Measurements from ENCODE around the gene ANKRD13A. TPM values are rescaled to one million over a fixed set of nuclear protein-coding genes. Genes with fewer than 3 reads are reported as not detected.

The ANKRD13A gene
- total and polyA plus RNA-seq, 2 of the 13 experiments (the other 11 are each of a cell fraction or from before 2014, with no cell fraction given): 34.1 to 41.6 TPM

GRCh38 chr12:110079477-110080400 is 80.5 kb downstream of the ANKRD13A start (continued):
- TF ChIP-seq TRAFD1 (CRISPR knock-in tag; IDR thresholded peaks at IDR 0.05; ENCODE audit: borderline replicate concordance) (no peak), CHD4 (IDR thresholded peaks at IDR 0.05; ENCODE audit: borderline replicate concordance, low read length) (peak; percentile 44; the same call in 1 of the 2 replicates), SAP130 (CRISPR knock-in tag; IDR thresholded peaks at IDR 0.05; ENCODE audit: low read depth) (peak; percentile 73), PREB (CRISPR knock-in tag; IDR thresholded peaks at IDR 0.05) (no peak), ZNF550 (CRISPR knock-in tag; IDR thresholded peaks at IDR 0.05; ENCODE audit: borderline replicate concordance) (no peak), ZNF232 (CRISPR knock-in tag; IDR thresholded peaks at IDR 0.05; ENCODE audit: borderline replicate concordance) (peak; percentile 34; the same call in 1 of the 2 replicates), ZNF350 (CRISPR knock-in tag; IDR thresholded peaks at IDR 0.05; ENCODE audit: borderline replicate concordance, low read depth) (peak; percentile 45; the same call in 1 of the 2 replicates), HNF1A (IDR thresholded peaks at IDR 0.05; ENCODE audit: low read depth) (no peak), HNF1A (CRISPR knock-in tag; IDR thresholded peaks at IDR 0.05; ENCODE audit: borderline replicate concordance) (peak; percentile 58; the same call in 1 of the 2 replicates), ZNF414 (CRISPR knock-in tag; IDR thresholded peaks at IDR 0.05) (no peak), SNAPC2 (CRISPR knock-in tag; IDR thresholded peaks at IDR 0.05) (peak; percentile 84; the same call in 1 of the 2 replicates), ZNF253 (CRISPR knock-in tag; IDR thresholded peaks at IDR 0.05; ENCODE audit: borderline replicate concordance) (0 out of 2 replicates have a peak, but pooled peaks have one; percentile 4), ZNF746 (CRISPR knock-in tag; IDR thresholded peaks at IDR 0.05) (0 out of 2 replicates have a peak, but pooled peaks have one; percentile 36), ZNF441 (CRISPR knock-in tag; IDR thresholded peaks at IDR 0.05; ENCODE audit: borderline replicate concordance) (0 out of 2 replicates have a peak, but pooled peaks have one; percentile 42), MYNN (CRISPR knock-in tag; IDR thresholded peaks at IDR 0.05; ENCODE audit: low read depth) (peak; percentile 43; the same call in 1 of the 2 replicates), ESRRA (CRISPR knock-in tag; IDR thresholded peaks at IDR 0.05; ENCODE audit: low read depth) (peak; percentile 62; the same call in 1 of the 2 replicates), MZF1 (CRISPR knock-in tag; IDR thresholded peaks at IDR 0.05; ENCODE audit: borderline replicate concordance) (no peak), SP4 (CRISPR knock-in tag; IDR thresholded peaks at IDR 0.05) (0 out of 2 replicates have a peak, but pooled peaks have one; percentile 30), NFIC (IDR thresholded peaks at IDR 0.05; ENCODE audit: low read length) (peak; percentile 16; the same call in 1 of the 2 replicates), TBX2 (CRISPR knock-in tag; IDR thresholded peaks at IDR 0.05; ENCODE audit: borderline replicate concordance) (peak; percentile 51; the same call in 1 of the 2 replicates)

All from HepG2 (cell line).